Endodermal cell (in vitro differentiated cells): ENCODE results near the gene CYB561D2. TPM values are rescaled to one million over a fixed set of nuclear protein-coding genes. Genes with fewer than 3 reads are reported as not detected.

Source experiments
- DNase-seq: peaks from one replicate; pipeline ENCODE4 v3.0.0-alpha.2; 2017
- H3K27ac ChIP-seq: 2 replicates; pipeline ENCODE4 v1.5.1; 2013; ENCODE audit warnings: mild to moderate bottlenecking, low read depth, low read length, moderate library complexity
- H3K27me3 ChIP-seq: 2 replicates; pipeline ENCODE4 v1.6.1; 2013; ENCODE audit warnings: mild to moderate bottlenecking, low read length, moderate library complexity; ENCODE audit not compliant: insufficient read depth, control insufficient read depth, poor library complexity, severe bottlenecking
- H3K36me3 ChIP-seq: 2 replicates; pipeline ENCODE4 v1.7.0; 2013; ENCODE audit warnings: mild to moderate bottlenecking, low read length, moderate library complexity; ENCODE audit not compliant: control insufficient read depth, insufficient read depth
- H3K4me1 ChIP-seq: one replicate; pipeline ENCODE4 v1.7.0; 2013; ENCODE audit warnings: low read length; ENCODE audit not compliant: control insufficient read depth, insufficient read depth
- H3K4me3 ChIP-seq: 2 replicates; pipeline ENCODE4 v1.5.1; 2013; ENCODE audit warnings: mild to moderate bottlenecking, low read length, moderate library complexity
- H3K9ac ChIP-seq: 2 replicates; pipeline ENCODE4 v1.6.1; 2013; ENCODE audit warnings: mild to moderate bottlenecking, low read length, moderate library complexity; ENCODE audit not compliant: poor library complexity, severe bottlenecking; ENCODE audit errors: extremely low read depth
- H3K9me3 ChIP-seq: 2 replicates; pipeline ENCODE4 v1.6.1; 2013; ENCODE audit warnings: mild to moderate bottlenecking, low read length, moderate library complexity; ENCODE audit not compliant: control insufficient read depth
- H3K27ac Mint-ChIP-seq: 2 replicates; pipeline ENCODE4 v1.8.0; 2020; ENCODE audit warnings: mixed read lengths
- H3K27me3 Mint-ChIP-seq: 2 replicates; pipeline ENCODE4 v1.8.0; 2021; ENCODE audit warnings: mild to moderate bottlenecking, mixed read lengths; ENCODE audit not compliant: insufficient read depth
- H3K36me3 Mint-ChIP-seq: 2 replicates; pipeline ENCODE4 v1.8.0; 2020; ENCODE audit warnings: low read depth, mixed read lengths
- H3K4me1 Mint-ChIP-seq: 2 replicates; pipeline ENCODE4 v1.8.0; 2020; ENCODE audit warnings: mixed read lengths
- H3K4me3 Mint-ChIP-seq: 2 replicates; pipeline ENCODE4 v1.8.0; 2020; ENCODE audit warnings: mild to moderate bottlenecking, moderate library complexity, mixed read lengths
- H3K9me3 Mint-ChIP-seq: 2 replicates; pipeline ENCODE4 v1.8.0; 2020; ENCODE audit warnings: mild to moderate bottlenecking, mixed read lengths
- WGBS, 2 experiments: methylation state at CpG; one replicate each; pipeline versions ENCODE4 v1.1.5 to v1.1.7; 2013; ENCODE audit warnings: missing lambda C conversion rate in 2 of 2, mixed read lengths in 1 of 2; ENCODE audit not compliant: insufficient coverage in 1 of 2, insufficient read length in 1 of 2; 5-methylcytosine and 5-hydroxymethylcytosine counted together
- total RNA-seq, 2 donors: library from RNA; stranded (reverse); fragmentation: NEBNext Ultra II Directional in 1 of 2; extraction: Animal tissue kit (Norgen Biotek cat#: 25700) in 1 of 2; gene quantifications; 2 replicates in 1 of 2; 3 replicates in 1 of 2; pipeline ENCODE4 v1.2.1, GENCODE V29; 2021
- TF ChIP-seq, protein P1 (sequence below): fragments of 200-600 bp; sonication (generic); conservative IDR thresholded peaks from 2 replicates; pipeline ENCODE4 v1.5.0; 2021; ENCODE audit warnings: antibody characterized with exemption, mild to moderate bottlenecking

CYB561D2 gene
- total RNA-seq, 2 donors from 2014 or later = 8.5 to 14.6 TPM

GRCh38 chr3:50383750-50384149, 33.1 kb downstream of the CYB561D2 start:
- Mint-ChIP-seq H3K27me3 (no peaks in the 10 kb centered on the region), H3K36me3 (no peaks in the 10 kb centered on the region), H3K27ac (no peak overlapping the region), H3K4me1 (peaks cover 7% of the 10 kb centered on the region), H3K4me3 (no peak overlapping the region), H3K9me3 (no peaks in the 10 kb centered on the region)
- WGBS, 2 experiments = 91 to 94% methylated on average over 6 of the region's 6 CpGs
- TF ChIP-seq, protein P1, sequence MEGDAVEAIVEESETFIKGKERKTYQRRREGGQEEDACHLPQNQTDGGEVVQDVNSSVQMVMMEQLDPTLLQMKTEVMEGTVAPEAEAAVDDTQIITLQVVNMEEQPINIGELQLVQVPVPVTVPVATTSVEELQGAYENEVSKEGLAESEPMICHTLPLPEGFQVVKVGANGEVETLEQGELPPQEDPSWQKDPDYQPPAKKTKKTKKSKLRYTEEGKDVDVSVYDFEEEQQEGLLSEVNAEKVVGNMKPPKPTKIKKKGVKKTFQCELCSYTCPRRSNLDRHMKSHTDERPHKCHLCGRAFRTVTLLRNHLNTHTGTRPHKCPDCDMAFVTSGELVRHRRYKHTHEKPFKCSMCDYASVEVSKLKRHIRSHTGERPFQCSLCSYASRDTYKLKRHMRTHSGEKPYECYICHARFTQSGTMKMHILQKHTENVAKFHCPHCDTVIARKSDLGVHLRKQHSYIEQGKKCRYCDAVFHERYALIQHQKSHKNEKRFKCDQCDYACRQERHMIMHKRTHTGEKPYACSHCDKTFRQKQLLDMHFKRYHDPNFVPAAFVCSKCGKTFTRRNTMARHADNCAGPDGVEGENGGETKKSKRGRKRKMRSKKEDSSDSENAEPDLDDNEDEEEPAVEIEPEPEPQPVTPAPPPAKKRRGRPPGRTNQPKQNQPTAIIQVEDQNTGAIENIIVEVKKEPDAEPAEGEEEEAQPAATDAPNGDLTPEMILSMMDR = no peak
- Histone ChIP-seq H3K36me3 (no peaks in the 10 kb centered on the region), H3K4me1 (peaks cover 7% of the 10 kb centered on the region), H3K9me3 (no peaks in the 10 kb centered on the region), H3K27me3 (no peaks in the 10 kb centered on the region), H3K4me3 (no peak overlapping the region), H3K27ac (no peak overlapping the region), H3K9ac (no peak overlapping the region)
- no peak for DNase-seq

DNA sequence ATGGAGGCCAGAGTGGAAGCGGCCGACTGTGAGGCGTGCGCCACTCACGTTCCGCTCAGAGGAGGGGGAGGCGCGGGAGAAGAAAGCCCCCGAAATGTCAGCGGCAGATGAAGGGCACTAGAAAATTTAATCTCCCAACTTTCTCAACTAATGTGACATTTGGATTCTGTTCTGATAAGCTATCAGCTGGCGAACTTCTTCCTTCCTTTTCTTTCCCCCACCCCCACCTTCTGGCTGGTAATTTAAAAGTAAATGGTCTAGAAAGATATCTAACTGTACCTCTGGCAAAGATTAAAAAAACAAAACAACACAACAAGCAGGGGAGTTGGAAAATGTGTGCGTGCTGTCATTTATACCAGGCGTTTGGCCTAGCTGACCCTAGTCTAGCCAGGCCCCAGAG, 35.1 kb downstream of the CYB561D2 start:
- Histone ChIP-seq H3K27ac (no peak overlapping the region), H3K4me3 (no peak overlapping the region), H3K36me3 (no peaks in the 10 kb centered on the region), H3K9ac (no peak overlapping the region), H3K27me3 (no peaks in the 10 kb centered on the region), H3K9me3 (no peaks in the 10 kb centered on the region), H3K4me1 (peaks cover 7% of the 10 kb centered on the region)
- no peaks in the 10 kb centered on the region for H3K9me3 Mint-ChIP-seq
- no peak overlapping the region for H3K27ac Mint-ChIP-seq
- H3K4me3 Mint-ChIP-seq = no peak overlapping the region
- H3K4me1 Mint-ChIP-seq = peaks cover 7% of the 10 kb centered on the region
- H3K27me3 Mint-ChIP-seq = no peaks in the 10 kb centered on the region
- no peak for DNase-seq
- WGBS, 2 experiments = 86 to 92% methylated on average over 4 to 13 of the region's 13 CpGs
- TF ChIP-seq, protein P1 = no peak
- H3K36me3 Mint-ChIP-seq = no peaks in the 10 kb centered on the region

DNA sequence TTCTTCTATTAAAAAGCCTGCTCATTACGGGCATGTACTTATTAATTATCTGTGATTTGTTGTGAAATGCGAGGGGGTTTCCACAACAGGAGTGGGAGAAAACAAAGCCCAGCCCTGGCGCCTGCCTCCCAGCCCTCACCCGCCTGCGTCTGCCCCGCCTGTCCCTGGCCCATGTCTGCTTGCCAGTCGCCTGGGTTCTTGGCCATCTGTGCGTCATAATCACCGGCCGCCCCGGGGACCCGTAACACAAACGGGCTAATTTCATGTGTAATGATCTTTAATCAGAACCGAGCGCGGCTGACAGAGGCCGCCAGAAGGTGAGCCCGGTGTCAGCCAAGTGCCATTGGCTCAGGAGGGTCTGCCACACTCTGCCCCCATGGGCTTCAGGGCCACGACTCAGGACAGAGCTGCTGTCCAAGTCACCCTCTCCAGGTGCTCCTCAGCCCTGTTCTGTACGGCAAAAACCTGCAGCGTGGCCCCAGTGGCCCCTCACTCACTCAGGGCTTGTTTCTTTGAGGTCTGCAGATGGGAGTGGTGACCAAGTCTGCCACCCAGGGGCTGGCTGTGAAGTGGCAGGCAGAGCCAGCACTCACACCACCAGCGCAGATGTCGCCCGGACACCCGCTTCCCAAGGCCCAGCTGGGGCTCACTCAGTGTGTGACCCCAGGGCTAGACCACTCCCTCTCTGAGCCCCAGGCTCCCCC, 37.5 kb downstream of the CYB561D2 start:
- TF ChIP-seq, protein P1 = peak; percentile 75

More for the DNA sequence above, 37.5 kb downstream of the CYB561D2 start:
- Mint-ChIP-seq H3K27me3 (no peaks in the 10 kb centered on the region), H3K9me3 (no peaks in the 10 kb centered on the region), H3K27ac (no peak overlapping the region), H3K4me3 (no peak overlapping the region), H3K4me1 (peaks cover 6% of the 10 kb centered on the region), H3K36me3 (no peaks in the 10 kb centered on the region)
- Histone ChIP-seq H3K27me3 (no peaks in the 10 kb centered on the region), H3K9ac (no peak overlapping the region), H3K9me3 (no peaks in the 10 kb centered on the region), H3K4me3 (no peak overlapping the region), H3K27ac (peak overlapping the region; percentile 66), H3K36me3 (no peaks in the 10 kb centered on the region), H3K4me1 (peaks cover 7% of the 10 kb centered on the region)
- DNase-seq = peak; percentile 83
- WGBS, 2 experiments = 83 to 91% methylated on average over 16 to 25 of the region's 25 CpGs
